ENCODE results near the gene FGF22.
"Not testable (repeated sequence)": the region's sequence is repeated elsewhere in the genome, so short reads cannot be mapped to it uniquely, and the experiment has no call there.

The FGF22 gene

DNA sequence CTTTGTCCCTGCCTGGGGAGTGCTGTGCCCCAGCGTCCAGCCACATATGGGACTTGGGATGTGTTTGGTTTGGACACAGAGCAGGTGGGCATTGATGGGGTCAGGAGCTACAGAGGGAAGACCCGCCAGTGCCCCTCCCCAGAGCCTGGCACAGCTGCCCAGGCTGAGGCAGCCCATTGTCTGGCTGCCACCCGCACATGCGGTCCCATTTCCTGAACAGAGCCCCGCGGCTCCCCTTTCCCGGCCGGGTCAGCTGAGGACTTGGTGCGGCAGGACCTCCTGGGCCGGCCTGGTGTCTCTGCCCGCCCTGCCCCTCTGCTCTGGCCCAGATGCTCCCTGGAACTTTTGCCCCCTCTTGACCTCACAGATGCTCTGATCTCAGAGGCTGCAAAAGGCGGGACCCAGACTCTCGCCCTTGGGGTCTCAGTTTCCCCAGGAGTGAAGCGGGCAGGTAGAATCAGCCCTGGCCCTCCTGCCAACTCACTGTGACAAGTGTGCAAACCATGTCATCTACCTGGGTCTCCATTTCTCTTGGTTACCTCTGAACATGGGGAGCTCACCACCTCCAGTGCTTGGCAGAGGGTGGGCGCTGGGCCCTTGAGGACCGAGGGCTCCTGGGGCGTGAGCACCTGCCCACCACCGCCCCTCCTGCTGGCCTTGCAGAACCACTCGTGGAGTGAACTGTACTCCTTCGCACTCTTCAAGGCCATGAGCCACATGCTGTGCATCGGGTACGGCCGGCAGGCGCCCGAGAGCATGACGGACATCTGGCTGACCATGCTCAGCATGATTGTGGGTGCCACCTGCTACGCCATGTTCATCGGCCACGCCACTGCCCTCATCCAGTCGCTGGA, 32.2 kb upstream of the FGF22 start:
- DNase-seq: no peak

DNA sequence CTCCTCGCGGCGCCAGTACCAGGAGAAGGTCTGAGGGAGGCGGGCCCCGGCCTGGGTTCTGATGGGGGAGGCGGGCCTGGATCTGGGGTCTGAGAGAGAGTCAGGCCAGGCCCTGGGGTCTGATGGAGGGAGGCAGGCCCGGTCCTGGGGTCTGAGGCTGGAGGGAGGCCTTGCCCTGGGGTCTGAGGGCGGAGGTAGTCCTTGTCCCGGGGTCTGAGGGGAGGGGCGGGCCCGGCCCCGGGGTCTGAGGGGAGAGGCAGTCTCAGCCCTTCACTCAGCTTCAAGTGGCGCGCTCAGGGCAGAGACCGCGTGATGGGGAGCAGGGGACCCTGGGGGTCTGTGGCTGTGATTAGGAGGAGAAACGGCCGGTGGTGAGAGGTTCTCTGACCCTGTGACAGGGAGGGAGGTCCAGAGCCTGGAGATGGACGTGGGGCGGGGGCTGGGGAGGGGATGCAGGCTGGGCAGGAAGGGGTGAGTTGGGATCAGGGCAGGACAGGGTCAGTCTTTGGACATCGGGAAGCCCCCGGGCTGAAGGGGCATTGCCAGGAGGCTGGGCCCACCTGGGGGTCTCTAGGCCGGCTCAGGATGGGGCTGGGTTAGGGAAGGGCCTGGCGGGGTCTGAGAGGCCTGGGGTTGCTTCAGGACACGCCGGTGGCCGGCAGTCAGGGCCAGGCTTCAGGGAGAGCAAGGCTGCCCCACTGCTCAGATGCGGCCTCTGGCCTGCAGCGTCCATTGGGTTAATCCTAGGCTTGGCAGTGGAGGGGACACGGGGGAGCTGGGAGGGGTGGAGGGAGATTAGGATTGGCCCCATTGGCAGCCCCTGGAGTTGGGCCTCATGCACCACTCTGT, 31.3 kb upstream of the FGF22 start:
- DNase-seq: no peak

GRCh38 chr19:609004-609346, 30.7 kb upstream of the FGF22 start:
- DNase-seq: no peak

- no peak for DNase-seq
These were observed 29.4 kb upstream of the FGF22 start for GRCh38 chr19:610071-610800.

DNA sequence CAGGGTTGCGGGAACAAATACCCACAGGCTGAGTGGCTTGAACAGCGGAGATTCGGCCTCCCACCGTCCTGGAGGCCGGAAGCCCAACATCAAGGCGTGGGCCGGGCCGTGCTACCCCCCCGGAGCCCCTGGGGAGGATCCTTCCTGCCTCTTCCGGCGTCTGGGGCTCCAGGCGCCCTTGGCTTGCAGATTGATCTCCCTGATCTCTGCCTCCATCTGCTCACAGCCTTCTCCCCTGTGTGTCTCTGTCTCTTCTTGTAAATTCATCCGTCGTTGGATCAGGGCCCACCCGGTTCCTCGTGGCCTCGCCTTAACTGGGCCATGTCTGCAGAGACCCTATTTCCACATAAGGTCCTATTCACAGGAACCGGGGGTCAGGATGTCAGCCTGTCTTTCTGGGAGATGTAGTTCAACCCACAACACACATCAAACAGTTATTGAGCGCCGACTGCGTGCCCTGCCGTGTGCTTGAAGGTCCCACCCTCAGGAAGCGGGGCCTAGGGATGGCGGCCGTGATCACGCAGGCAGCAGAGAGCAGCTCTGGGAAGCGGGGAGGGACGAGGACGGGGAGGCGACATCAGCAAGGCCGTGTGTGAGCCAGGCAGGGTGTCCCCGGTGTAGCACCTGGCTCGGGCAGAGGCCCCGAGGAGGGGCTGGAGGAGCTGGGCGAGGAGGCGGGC, 28.7 kb upstream of the FGF22 start:
- peak; percentile 89 for DNase-seq

- peak; percentile 99 for DNase-seq
These were observed 28.2 kb upstream of the FGF22 start for GRCh38 chr19:611481-611868.

DNA sequence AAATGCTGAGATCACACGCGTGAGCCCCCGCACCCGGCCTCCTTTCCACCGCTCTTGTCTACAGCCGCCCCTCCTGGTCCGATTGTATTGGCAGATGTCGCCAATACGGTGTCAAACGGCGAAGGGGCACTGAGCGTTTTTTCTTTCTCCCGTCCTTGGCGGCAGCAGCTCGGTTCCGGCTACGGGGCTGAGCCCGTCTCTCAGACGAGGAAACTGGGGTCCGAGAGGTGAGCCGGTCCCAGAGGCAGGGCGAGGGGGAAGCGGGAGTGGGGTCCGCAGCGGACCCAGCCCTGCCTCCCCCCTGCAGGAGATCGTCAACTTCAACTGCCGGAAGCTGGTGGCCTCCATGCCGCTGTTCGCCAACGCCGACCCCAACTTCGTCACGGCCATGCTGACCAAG, 26.7 kb upstream of the FGF22 start:
- DNase-seq: no peak

DNA sequence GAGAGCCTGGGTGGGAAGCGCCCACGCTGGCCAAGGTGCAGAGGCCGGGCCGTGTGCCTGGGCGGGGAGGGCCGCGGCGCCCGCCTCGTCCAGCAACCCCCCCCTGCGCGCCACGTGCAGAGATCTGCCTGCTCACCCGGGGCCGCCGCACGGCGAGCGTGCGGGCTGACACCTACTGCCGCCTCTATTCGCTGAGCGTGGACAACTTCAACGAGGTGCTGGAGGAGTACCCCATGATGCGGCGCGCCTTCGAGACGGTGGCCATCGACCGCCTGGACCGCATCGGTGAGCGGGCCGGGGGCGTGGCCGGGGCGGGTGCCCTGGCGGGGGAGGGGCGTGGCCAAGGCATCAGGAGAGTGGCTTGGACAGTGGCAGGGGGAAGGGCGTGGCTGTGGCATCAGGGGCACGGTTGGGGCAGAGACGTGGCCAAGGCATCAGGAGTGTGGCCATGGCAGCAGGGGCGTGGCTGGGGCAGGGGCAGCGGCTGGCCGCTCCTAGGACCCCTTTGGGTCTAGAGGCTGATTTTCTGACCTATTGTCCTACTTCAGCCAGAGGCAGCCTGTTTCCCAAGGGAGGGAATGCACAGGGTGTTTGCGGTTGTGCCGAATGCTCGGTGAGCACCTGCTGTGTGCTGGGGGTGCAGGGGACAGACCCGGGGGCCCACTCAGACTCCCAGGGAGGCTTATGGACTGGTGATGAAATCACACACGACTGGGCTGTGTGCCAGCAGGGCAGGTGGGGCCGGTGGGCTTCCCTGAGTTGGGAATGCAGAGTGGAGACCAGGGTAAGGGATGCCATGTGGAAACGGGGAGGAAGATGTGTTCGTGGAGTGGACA, 25.7 kb upstream of the FGF22 start:
- no peak for DNase-seq

DNA sequence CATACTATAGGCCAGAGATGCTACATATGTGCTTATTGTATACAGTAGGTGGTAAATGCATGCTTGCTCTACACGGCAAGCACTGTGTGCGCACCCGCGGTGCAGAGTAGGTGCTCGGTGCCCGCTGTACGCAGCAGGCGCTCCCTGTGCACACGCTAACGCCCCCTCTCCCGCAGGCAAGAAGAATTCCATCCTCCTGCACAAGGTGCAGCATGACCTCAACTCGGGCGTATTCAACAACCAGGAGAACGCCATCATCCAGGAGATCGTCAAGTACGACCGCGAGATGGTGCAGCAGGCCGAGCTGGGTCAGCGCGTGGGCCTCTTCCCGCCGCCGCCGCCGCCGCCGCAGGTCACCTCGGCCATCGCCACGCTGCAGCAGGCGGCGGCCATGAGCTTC, 24.1 kb upstream of the FGF22 start:
- peak; percentile 13 for DNase-seq

DNA sequence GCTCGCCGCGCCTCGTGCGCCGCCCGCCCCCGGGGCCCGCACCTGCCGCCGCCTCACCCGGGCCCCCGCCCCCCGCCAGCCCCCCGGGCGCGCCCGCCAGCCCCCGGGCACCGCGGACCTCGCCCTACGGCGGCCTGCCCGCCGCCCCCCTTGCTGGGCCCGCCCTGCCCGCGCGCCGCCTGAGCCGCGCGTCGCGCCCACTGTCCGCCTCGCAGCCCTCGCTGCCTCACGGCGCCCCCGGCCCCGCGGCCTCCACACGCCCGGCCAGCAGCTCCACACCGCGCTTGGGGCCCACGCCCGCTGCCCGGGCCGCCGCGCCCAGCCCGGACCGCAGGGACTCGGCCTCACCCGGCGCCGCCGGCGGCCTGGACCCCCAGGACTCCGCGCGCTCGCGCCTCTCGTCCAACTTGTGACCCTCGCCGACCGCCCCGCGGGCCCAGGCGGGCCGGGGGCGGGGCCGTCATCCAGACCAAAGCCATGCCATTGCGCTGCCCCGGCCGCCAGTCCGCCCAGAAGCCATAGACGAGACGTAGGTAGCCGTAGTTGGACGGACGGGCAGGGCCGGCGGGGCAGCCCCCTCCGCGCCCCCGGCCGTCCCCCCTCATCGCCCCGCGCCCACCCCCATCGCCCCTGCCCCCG, 23.5 kb upstream of the FGF22 start:
- DNase-seq: no peak

DNA sequence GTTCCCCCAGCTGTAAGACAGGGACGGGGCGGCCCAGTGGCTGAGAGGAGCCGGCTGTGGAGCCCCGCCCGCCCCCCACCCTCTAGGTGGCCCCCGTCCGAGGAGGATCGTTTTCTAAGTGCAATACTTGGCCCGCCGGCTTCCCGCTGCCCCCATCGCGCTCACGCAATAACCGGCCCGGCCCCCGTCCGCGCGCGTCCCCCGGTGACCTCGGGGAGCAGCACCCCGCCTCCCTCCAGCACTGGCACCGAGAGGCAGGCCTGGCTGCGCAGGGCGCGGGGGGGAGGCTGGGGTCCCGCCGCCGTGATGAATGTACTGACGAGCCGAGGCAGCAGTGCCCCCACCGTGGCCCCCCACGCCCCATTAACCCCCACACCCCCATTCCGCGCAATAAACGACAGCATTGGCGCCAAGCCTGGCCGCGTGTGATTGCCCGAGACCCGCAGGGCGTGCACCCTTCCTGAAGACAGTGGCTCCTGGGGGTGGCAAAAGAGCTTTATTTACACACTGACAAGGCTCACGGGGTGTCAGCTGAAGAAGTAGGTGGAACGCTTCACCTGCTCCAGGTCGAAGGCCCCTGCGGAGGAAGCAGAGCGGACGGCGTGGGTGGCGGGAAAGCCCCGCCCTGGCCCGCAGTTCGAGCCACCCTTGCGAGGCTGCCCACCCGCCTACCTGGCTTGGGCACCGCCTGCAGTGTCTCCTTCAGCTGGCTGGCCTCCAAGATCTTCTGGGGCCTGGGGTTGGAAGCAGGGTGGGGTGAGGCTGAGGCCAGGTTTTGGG, 22.7 kb upstream of the FGF22 start:
- no peak for DNase-seq

GRCh38 chr19:617551-618246, 22.0 kb upstream of the FGF22 start:
- no peak for DNase-seq

DNA sequence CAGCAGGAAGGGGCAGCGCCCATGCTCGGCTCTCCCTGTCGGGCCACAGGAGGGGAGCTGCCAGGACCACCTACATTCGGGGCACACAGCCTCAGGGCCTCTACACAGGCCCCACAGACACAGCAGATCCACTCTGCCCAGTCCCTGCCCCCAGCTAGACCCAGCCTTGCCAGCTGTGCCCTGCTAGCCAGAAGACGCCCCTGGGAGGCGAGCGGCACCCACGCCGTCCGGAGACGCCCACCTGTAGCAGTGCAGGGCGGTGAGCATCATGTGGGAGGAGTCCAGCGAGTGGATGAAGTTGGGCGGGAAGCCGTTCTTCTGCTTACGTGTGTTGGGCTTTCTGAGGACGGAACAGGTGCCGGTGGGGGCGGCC, 21.4 kb upstream of the FGF22 start:
- no peak for DNase-seq

DNA sequence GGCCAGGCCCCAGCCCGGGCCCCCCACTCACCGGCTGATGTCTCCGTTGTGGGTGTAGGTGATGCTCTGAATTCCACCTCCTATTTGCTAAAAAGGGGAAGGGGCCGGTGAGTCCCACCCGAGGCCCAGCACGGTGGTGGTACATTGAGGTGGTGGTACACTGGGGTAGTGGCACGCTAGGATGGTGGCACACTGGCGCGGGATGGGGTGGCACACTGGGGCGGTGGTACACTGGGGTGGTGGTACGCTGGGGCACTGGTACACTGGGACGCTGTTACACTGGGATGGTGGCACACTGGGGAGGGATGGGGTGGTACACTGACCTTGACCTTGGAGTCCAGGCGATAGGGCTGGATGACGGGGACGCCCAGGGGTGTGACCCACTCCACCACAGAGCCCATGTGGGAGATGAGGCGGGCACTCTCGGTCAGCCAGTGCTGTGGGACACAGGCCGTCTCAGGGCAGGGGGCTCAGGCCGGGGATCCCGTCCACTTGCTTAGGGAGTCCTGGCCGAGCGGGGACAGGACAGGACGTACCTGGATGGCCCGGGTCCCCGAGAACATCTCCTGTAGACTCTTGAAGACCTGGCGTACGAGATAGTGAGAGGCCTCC, 20.9 kb upstream of the FGF22 start:
- DNase-seq: no peak

GRCh38 chr19:619286-620002, 20.2 kb upstream of the FGF22 start:
- DNase-seq: no peak

DNA sequence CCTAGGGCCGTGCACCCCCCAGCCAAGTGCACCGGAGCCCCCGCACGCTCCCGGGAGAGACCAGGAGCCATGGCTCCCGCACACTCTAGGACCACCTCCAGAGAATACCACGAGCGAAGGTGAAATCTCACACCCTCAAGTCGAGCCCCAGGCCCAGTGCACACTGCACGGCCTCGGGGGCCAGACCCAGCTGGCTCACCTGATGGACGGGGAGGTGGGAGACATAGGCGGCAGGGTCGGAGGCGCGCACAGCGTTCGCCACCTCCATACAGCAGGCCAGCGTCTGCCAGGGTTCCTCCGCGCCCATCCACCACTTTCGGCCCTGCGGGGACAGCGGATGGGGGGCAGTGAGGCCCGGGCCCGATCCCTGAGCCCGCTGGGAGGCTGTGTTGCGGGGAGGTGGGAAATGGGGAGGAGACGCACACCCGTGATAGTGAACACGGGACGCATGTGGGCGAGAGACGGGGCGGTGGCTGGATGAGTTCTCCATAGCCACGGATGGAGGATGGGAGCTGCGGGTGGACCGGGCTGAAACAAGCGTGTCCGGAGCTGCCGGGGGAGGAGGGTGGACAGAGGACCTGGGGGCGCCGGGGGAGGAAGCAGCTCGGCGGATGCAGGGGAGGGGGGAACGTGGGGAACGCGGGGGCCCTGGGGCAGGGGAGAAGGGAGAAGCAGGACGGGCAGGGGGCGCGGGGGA, 19.4 kb upstream of the FGF22 start:
- no peak for DNase-seq

GRCh38 chr19:621191-621590, 18.5 kb upstream of the FGF22 start:
- not testable (repeated sequence) for DNase-seq

DNA sequence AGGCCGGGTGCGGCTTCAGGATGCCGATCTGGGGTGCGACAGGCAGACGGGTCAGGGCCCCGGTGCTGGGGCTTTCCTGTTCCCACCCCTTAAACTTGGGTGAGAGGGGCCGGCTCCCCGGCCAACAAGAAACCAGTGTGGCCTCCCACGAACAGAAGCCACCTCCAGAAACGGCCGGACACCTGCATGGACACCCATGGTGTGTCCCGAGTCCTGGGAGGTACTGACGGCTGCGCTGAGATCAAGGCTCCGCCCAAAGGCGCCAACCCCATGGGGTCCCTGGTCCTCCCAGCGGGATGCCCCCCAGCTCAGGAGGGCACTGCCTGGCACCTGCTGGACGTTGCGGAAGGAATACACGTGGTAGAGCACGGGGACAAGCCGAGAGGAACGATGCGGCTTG, 17.9 kb upstream of the FGF22 start:
- no peak for DNase-seq

Data from fibroblast of skin of right biceps (primary cell).